GM19395 (cell line): Measurements from ENCODE around the gene NSMCE3.
"Not testable (repeated sequence)": the region's sequence is repeated elsewhere in the genome, so short reads cannot be mapped to it uniquely, and the experiment has no call there.

Source experiments
- ATAC-seq: cut with Tn5 transposase; IDR thresholded peaks from one replicate; pipeline ENCODE4 v1.9.1; 2021; ENCODE audit warnings: mild to moderate bottlenecking, moderate library complexity; ENCODE audit not compliant: unreplicated experiment

Gene NSMCE3

GRCh38 chr15:29270976-29271375 is 1.4 kb upstream of the NSMCE3 start:
- no peak for ATAC-seq

DNA sequence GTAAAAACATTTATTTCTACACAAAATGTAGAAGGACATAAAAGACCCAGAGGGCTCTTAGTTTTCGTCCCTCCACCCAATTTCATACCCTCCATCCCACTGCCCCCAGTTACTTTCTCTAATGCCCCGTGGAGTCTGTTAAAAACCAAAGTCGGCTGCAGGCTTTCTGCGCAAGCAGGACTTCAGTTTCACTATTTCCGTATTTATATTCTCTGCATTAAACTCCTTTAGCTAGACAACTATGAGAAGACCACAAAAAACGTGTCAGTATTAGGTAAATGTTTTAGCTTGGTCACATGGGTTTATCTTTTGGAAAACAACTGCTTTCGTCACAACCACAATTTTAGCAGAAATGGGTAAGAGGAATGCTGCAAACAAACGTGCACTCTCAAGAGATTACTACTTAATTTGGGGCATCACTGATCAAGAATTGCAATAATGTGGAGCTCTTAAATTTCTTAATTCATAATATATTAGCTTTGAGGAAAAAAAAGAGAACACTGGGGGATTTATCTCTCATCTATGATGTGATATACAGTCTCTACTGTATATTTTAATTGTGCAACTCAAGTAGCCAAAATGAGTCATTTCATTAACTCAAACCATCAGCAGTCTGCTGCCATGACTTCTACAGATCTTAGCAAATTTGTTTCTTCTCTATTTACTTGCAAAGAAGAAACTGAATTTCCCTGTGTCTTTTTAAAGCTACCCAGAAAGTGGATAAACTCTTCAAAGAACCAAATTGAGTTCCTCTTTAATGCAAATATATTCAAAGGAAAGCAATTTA is 740 bp upstream of the NSMCE3 start:
- peak; percentile 40 for ATAC-seq

- ATAC-seq, result peak; percentile 24
Observed at GRCh38 chr15:29268706-29269484, 727 bp downstream of the NSMCE3 start.

DNA sequence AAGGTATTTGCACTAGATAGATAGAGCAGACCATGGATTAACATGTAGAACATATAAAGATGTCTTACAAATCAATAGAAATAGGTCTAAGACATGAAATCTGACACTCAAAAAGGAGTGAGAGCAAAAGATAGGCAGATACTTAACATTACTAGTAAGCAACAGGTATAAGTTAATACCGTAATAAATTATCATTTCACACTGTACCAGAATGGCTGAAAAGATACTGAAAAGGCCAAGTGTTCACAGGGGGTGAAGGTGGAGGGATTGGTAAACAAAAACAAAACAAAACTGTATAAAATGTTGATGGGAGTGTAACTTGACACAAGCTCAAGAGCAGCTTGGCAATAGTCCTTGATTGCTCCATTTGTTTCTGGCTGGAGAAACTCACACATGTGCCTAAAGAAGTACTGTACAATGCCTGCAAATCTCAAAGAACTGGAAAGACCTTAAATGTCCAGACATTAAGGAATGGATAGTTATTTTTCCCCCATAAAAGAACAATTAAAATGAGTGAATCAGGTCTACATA is 3.5 kb downstream of the NSMCE3 start:
- ATAC-seq, result no peak

DNA sequence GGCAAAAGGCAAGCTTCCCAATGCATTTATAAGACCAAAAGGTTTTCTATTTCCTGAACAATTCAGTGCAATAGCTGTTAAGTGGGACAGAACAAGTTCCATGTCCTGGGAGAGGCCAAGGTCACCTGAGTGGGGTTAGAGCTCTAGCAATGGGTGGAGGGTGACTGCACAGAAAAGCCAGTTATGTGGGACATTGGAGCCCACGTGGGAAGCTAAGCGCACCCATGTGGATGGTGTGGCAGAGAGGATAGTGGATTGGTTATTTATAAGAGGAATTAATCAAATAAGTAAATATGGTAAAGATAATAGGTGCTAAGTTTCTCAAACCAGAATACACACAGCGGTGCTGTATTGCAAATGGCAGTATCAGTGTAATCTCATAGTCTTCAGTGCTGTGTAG is 6.3 kb downstream of the NSMCE3 start:
- ATAC-seq, result no peak

- no peak for ATAC-seq
Observed at GRCh38 chr15:29262738-29263137, 6.9 kb downstream of the NSMCE3 start.

GRCh38 chr15:29260896-29261295 is 8.7 kb downstream of the NSMCE3 start:
- ATAC-seq, result no peak

GRCh38 chr15:29259233-29259632 is 10.4 kb downstream of the NSMCE3 start:
- ATAC-seq, result no peak

- ATAC-seq, result no peak
Observed at GRCh38 chr15:29252234-29252633, 17.4 kb downstream of the NSMCE3 start.

- ATAC-seq, result no peak
Observed at GRCh38 chr15:29244544-29244943, 25.1 kb downstream of the NSMCE3 start.

GRCh38 chr15:29244123-29244522 is 25.5 kb downstream of the NSMCE3 start:
- no peak for ATAC-seq

DNA sequence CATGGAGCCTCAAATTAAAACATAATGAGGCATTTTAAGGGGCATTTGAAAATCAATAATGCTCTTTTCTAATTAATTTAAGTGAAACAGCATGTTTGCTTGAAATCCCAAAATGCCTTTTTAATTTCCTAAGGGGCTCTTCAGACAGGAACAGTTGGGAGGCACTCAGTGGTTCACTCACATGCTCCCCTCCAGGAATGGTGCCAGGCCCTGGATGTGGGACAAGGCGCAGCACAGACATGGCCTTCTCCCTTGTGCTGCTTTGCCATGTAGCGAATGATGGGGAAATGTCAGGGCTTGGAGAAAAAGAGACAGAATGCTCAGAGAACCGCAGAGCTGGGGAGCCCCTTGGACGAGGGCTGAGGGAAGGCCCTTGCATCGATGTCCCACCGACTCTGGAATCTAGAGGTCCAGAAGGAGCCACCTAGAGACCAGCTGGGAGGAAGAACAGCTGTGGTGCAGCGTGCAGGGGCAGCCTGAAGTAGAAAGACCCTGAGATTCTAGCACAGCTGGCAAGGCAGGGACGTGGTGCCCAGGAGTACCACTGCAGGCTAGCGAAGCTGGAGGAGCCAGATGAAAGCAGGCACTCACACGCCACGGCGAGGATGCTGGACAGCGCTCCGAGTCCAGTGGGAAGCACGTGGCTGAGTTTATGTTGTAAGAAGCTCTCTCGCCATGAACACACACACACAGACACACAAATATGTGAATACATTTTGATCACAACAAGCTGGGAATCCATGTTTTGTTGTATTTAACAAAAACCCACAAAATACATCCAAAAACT is 27.0 kb downstream of the NSMCE3 start:
- no peak for ATAC-seq

GRCh38 chr15:29241207-29241606 is 28.4 kb downstream of the NSMCE3 start:
- ATAC-seq, result no peak

DNA sequence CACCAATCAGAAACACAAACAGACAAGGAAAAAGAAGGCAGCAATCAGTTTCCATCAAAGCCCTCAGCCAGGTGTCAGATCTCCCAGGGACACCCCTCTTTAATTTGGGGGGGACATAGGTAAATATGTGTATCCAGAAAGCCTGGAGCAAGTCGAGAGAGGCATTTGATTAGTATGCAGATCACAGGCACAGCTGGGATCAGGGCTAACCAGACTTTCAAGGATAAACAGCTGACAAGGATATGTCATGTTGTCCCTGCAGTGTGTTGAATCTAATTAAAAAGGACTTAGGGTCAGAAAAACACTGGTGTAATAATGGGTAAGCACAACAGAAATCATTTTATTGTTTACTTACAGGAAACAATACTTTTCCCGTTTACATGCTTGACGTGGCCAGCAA is 30.2 kb downstream of the NSMCE3 start:
- ATAC-seq, result no peak

GRCh38 chr15:29233566-29233965 is 36.1 kb downstream of the NSMCE3 start:
- no peak for ATAC-seq

- ATAC-seq, result no peak
Observed at GRCh38 chr15:29226436-29227208, 43.0 kb downstream of the NSMCE3 start.

DNA sequence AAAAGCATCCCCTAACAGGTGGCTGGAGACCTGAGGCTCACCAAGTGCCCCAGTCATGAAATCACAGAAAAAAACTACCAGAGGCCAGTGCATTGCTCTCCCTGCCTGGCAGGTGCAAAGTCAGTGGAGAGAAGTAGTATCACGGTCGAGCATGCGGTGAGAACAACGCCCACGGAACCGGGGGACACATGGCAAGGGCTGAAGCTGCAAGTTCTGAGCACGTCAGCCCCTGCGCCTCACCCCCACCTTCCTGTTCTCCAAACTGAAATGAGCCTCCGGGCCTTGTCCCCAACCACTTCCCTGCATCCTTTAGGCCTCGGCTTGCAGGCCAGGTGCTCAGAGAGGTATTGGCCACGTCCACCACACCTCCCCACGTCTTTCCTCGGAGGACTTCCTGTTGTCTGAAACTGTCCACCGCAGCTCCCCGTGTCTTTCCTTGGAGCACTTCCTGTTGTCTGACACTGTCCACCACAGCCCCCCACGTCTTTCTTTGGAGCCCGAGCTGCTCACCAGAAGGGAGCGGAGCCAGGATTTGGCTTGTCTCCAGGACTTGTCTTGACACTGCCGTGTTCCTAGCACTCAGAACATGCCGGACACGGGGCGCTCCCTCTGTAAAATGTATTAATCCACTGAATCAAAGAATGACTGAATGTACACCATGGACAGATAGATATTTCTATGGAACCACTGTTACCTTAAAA is 43.9 kb downstream of the NSMCE3 start:
- ATAC-seq, result no peak

DNA sequence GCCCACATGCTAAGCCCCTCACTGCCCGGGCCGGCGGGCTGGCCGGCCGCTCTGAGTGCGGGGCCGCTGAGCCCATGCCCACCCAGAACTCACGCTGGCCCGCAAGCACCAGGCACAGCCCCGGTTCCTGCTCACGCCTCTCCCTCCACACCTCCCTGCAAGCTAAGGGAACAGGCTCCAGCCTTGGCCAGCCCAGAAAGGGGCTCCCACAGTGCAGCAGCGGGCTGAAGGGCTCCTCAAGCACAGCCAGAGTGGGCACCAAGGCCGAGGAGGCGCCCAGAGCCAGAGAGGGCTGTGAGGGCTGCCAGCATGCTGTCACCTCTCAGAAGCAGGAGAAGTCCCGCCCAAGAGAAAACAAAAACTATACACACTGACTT is 44.6 kb downstream of the NSMCE3 start:
- not testable (repeated sequence) for ATAC-seq

GRCh38 chr15:29224235-29224986 is 45.2 kb downstream of the NSMCE3 start:
- not testable (repeated sequence) for ATAC-seq
